GM13977 (cell line): ENCODE measurements around the gene GTF2E1.

Experiments
- DNase-seq: peaks from one replicate; pipeline ENCODE4 v3.0.0; 2012; ENCODE audit warnings: low spot score
- CTCF ChIP-seq: IDR thresholded peaks from 2 replicates; pipeline ENCODE4 v1.5.1; 2012; ENCODE audit warnings: mild to moderate bottlenecking, control low read depth; ENCODE audit not compliant: insufficient read depth; ENCODE audit errors: extremely low read depth, missing control alignments
- in situ Hi-C: fragments of 300-500 bp; cut with MboI; formaldehyde crosslinking; loops from one replicate; pipeline ENCODE4 v1.12.0; 2022; ENCODE audit warnings: low sequenced_read_pairs, low pct_unique_long_range_greater_than_20kb, mixed read lengths, inconsistent platforms; ENCODE audit not compliant: unreplicated experiment

Gene GTF2E1

GRCh38 chr3:120765830-120766493 lies 23.4 kb downstream of the GTF2E1 start:
- in situ Hi-C loops: no loop called here
- no peak for TF ChIP-seq CTCF

GRCh38 chr3:120766576-120766975 lies 24.0 kb downstream of the GTF2E1 start:
- DNase-seq: no peak
- in situ Hi-C loops: no loop called here
- TF ChIP-seq CTCF: no peak

More at GRCh38 chr3:120765830-120766493, 23.4 kb downstream of the GTF2E1 start:
- no peak for DNase-seq

GRCh38 chr3:120767106-120767505 lies 24.6 kb downstream of the GTF2E1 start:
- in situ Hi-C loops: no loop called here
- no peak for DNase-seq
- TF ChIP-seq CTCF: no peak

GRCh38 chr3:120769436-120769835 lies 26.9 kb downstream of the GTF2E1 start:
- in situ Hi-C loops: no loop called here
- TF ChIP-seq CTCF: no peak
- DNase-seq: no peak

GRCh38 chr3:120770891-120771290 lies 28.3 kb downstream of the GTF2E1 start:
- TF ChIP-seq CTCF: no peak
- in situ Hi-C loops: no loop called here
- no peak for DNase-seq

- no peak for DNase-seq
- in situ Hi-C loops: no loop called here
- no peak for TF ChIP-seq CTCF
These were observed 29.5 kb downstream of the GTF2E1 start for GRCh38 chr3:120772081-120772480.
